Activated CD4-positive, alpha-beta T cell treated with anti-CD3 and anti-CD28 coated beads, Interleukin-2, amount 10 ng/mL, durations not matched to agents 24 days and 14 days (primary cell): ENCODE measurements around the gene GJB3. TPM values are rescaled to one million over a fixed set of nuclear protein-coding genes. Genes with fewer than 3 reads are reported as not detected.

Experiments
- DNase-seq: peaks from one replicate; pipeline ENCODE4 v3.0.0; 2022
- H3K27ac Mint-ChIP-seq: one replicate; pipeline ENCODE4 v1.8.0; 2022; ENCODE audit warnings: mild to moderate bottlenecking, mixed read lengths
- H3K27me3 Mint-ChIP-seq: one replicate; pipeline ENCODE4 v1.8.0; 2022; ENCODE audit warnings: mixed read lengths
- H3K36me3 Mint-ChIP-seq: one replicate; pipeline ENCODE4 v1.8.0; 2022; ENCODE audit warnings: low read depth, mild to moderate bottlenecking, mixed read lengths
- H3K4me1 Mint-ChIP-seq: one replicate; pipeline ENCODE4 v1.8.0; 2021; ENCODE audit warnings: mixed read lengths
- H3K4me3 Mint-ChIP-seq: one replicate; pipeline ENCODE4 v1.8.0; 2022; ENCODE audit warnings: mild to moderate bottlenecking, moderate library complexity, mixed read lengths
- H3K9me3 Mint-ChIP-seq: one replicate; pipeline ENCODE4 v1.8.0; 2021; ENCODE audit warnings: mixed read lengths
- intact Hi-C: fragments of 100-400 bp; cut with micrococcal nuclease; formaldehyde crosslinking; loops from one replicate; pipeline ENCODE4 v1.15.1; 2023
- total RNA-seq: library from RNA; stranded (reverse); gene quantifications from 2 replicates; pipeline ENCODE4 v1.2.3, GENCODE V29; 2022

The GJB3 gene
- total RNA-seq, 1 donor from 2014 or later = not detected

- Mint-ChIP-seq H3K36me3 (no peaks in the 10 kb centered on the region), H3K4me1 (no peaks in the 10 kb centered on the region), H3K27me3 (no peaks in the 10 kb centered on the region), H3K4me3 (no peak overlapping the region), H3K9me3 (no peaks in the 10 kb centered on the region), H3K27ac (no peak overlapping the region)
- no peak for DNase-seq
- intact Hi-C loops = no loop called here
Measured at GRCh38 chr1:34749992-34750391, 31.0 kb upstream of the GJB3 start.

DNA sequence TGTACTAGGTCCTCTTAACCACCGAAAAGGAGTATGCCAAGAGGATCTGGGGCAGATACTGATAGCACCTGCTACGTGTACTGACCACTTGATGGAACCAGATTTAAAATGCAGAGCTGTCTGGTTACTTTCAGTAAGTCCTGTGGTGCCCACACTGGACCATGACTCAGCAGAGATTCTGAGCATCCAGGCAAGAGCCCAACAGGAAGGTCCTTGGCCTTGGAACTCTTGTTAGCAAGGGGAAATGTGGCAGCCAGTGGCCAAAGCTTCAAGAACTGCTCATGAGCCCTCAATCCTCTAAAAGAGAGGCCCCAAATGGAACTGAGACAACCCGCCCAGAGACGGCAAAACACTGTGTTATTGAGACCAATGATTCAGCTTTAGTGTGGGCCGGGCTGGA is 30.4 kb upstream of the GJB3 start:
- no peak for DNase-seq
- intact Hi-C loops = no loop called here
- H3K27ac Mint-ChIP-seq = no peak overlapping the region

GRCh38 chr1:34753163-34753562 is 27.9 kb upstream of the GJB3 start:
- Mint-ChIP-seq H3K27ac (no peak overlapping the region), H3K4me1 (no peaks in the 10 kb centered on the region), H3K27me3 (no peaks in the 10 kb centered on the region)

More for the DNA sequence above, 30.4 kb upstream of the GJB3 start:
- H3K36me3 Mint-ChIP-seq = no peaks in the 10 kb centered on the region
- no peaks in the 10 kb centered on the region for H3K9me3 Mint-ChIP-seq
- no peaks in the 10 kb centered on the region for H3K27me3 Mint-ChIP-seq
- H3K4me1 Mint-ChIP-seq = no peaks in the 10 kb centered on the region
- no peak overlapping the region for H3K4me3 Mint-ChIP-seq

DNA sequence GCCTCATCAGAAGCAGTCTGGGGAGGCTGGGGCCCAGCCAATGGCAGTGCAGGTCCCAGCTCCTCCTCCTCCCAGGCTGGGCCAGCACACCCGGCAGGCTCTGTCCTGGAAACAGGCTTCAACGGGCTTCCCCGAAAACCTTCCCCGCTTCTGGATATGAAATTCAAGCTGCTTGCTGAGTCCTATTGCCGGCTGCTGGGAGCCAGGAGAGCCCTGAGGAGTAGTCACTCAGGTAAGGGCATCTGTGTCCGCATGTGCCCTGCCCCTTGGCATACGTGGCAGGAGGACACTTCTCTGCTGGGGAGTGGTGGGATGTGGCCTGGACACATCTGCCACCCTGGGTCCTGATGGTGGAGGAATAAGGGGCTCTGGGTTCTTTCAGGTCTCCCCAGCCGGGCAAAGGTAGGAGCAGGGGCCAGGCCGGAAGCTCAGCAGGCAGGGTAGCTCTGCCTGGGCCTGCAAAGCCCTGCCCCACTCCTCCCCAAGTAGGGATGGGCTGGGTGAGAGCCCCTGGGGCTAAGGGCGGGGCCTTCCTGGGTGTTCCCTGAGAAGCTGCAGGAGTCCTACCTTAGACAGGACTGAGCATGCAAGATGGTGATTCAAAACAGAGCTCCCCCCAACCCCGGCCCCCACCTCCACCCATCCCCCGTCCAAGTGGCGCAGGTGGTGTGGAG is 25.9 kb upstream of the GJB3 start, which contains the start of gene GJB5:
GJB5 (plus strand) TSS at position 84 of the 674 bp plus-strand sequence. CDS start 2,284 bp downstream, outside the sequence.
- DNase-seq = no peak
- intact Hi-C loops = no loop called here
- H3K36me3 Mint-ChIP-seq = no peaks in the 10 kb centered on the region
- no peaks in the 10 kb centered on the region for H3K9me3 Mint-ChIP-seq
- H3K27ac Mint-ChIP-seq = no peak within 1 kb of the TSS
- no peak within 1 kb of the TSS for H3K4me3 Mint-ChIP-seq
- H3K4me1 Mint-ChIP-seq = no peaks in the 10 kb centered on the region
- no peaks in the 10 kb centered on the region for H3K27me3 Mint-ChIP-seq

More at GRCh38 chr1:34753163-34753562, 27.9 kb upstream of the GJB3 start:
- no peaks in the 10 kb centered on the region for H3K9me3 Mint-ChIP-seq
- no peak for DNase-seq
- no peak overlapping the region for H3K4me3 Mint-ChIP-seq
- intact Hi-C loops = no loop called here
- no peaks in the 10 kb centered on the region for H3K36me3 Mint-ChIP-seq

- no peak for DNase-seq
- H3K4me3 Mint-ChIP-seq = no peak overlapping the region
- H3K36me3 Mint-ChIP-seq = no peaks in the 10 kb centered on the region
- intact Hi-C loops = no loop called here
- H3K27me3 Mint-ChIP-seq = no peaks in the 10 kb centered on the region
- H3K9me3 Mint-ChIP-seq = no peaks in the 10 kb centered on the region
- H3K27ac Mint-ChIP-seq = no peak overlapping the region
- no peaks in the 10 kb centered on the region for H3K4me1 Mint-ChIP-seq
Measured at GRCh38 chr1:34755961-34756360, 25.1 kb upstream of the GJB3 start.

- Mint-ChIP-seq H3K27me3 (no peaks in the 10 kb centered on the region), H3K4me1 (no peaks in the 10 kb centered on the region), H3K36me3 (no peaks in the 10 kb centered on the region), H3K9me3 (no peaks in the 10 kb centered on the region), H3K4me3 (no peak overlapping the region), H3K27ac (no peak overlapping the region)
- no peak for DNase-seq
- intact Hi-C loops = no loop called here
Measured at GRCh38 chr1:34757386-34757785, 23.6 kb upstream of the GJB3 start.

- H3K36me3 Mint-ChIP-seq = no peaks in the 10 kb centered on the region
- no peak overlapping the region for H3K4me3 Mint-ChIP-seq
- no peaks in the 10 kb centered on the region for H3K9me3 Mint-ChIP-seq
- intact Hi-C loops = no loop called here
- no peak for DNase-seq
- no peaks in the 10 kb centered on the region for H3K27me3 Mint-ChIP-seq
- no peaks in the 10 kb centered on the region for H3K4me1 Mint-ChIP-seq
- H3K27ac Mint-ChIP-seq = no peak overlapping the region
Measured at GRCh38 chr1:34758751-34759150, 22.3 kb upstream of the GJB3 start.

DNA sequence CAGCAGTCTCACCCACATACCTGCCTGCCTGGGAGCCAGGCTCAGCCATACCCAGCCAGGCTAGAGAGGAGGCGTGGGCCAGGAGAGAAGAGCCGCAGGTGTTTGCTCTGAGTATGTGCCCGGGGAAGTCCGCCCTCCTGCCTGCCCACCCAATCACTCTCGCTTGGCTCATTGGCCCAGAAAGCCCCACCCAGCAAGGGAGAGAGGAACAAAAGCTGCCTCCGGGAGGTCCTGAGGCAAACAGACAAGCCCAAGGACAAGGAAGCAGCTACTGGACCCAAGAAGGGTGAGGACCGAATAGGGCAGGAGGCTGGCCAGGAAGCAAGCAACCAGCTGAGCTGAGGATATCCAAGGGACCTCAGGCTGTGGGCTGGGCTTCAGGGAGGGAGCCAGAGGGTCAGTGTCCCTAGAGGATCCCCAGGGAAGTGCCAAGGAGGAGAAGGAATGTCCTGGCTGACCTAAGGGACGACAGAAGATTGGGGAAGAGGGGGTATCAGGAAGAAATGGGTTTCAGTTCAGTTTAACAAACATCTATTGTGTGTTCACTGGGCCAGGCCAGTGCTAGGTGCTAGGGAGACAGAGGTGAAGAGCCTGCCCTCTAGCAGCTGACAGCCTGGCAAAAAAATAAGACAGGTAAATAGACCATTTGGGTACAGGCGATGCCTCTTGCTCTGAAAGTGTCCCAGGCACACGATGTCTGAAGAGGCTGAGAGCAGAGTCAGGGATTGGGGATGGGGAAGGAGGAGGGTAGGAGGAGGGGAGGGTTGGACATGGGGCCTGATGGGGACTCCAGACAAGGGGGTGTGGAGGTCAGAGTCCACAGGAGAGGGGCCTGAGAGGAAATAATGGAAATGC is 21.3 kb upstream of the GJB3 start, which contains the start of gene GJB4:
GJB4 (plus strand) TSS at position 238 of the 855 bp plus-strand sequence. CDS start 1,515 bp downstream, outside the sequence.
- no peaks in the 10 kb centered on the region for H3K27me3 Mint-ChIP-seq
- H3K4me1 Mint-ChIP-seq = no peaks in the 10 kb centered on the region
- H3K4me3 Mint-ChIP-seq = no peak within 1 kb of the TSS
- no peaks in the 10 kb centered on the region for H3K36me3 Mint-ChIP-seq
- H3K27ac Mint-ChIP-seq = no peak within 1 kb of the TSS
- intact Hi-C loops = no loop called here
- no peak for DNase-seq
- no peaks in the 10 kb centered on the region for H3K9me3 Mint-ChIP-seq

DNA sequence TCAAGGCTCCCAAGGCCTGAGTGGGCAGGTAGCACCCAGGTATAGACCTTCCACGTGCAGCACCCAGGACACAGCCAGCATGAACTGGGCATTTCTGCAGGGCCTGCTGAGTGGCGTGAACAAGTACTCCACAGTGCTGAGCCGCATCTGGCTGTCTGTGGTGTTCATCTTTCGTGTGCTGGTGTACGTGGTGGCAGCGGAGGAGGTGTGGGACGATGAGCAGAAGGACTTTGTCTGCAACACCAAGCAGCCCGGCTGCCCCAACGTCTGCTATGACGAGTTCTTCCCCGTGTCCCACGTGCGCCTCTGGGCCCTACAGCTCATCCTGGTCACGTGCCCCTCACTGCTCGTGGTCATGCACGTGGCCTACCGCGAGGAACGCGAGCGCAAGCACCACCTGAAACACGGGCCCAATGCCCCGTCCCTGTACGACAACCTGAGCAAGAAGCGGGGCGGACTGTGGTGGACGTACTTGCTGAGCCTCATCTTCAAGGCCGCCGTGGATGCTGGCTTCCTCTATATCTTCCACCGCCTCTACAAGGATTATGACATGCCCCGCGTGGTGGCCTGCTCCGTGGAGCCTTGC is 19.7 kb upstream of the GJB3 start:
- DNase-seq = no peak
- Mint-ChIP-seq H3K36me3 (no peaks in the 10 kb centered on the region), H3K27ac (no peak overlapping the region), H3K27me3 (no peaks in the 10 kb centered on the region), H3K4me3 (no peak overlapping the region), H3K9me3 (no peaks in the 10 kb centered on the region), H3K4me1 (no peaks in the 10 kb centered on the region)
- intact Hi-C loops = no loop called here

GRCh38 chr1:34761776-34762307 is 19.2 kb upstream of the GJB3 start:
- Mint-ChIP-seq H3K4me1 (no peaks in the 10 kb centered on the region), H3K36me3 (no peaks in the 10 kb centered on the region)
- intact Hi-C loops = no loop called here

DNA sequence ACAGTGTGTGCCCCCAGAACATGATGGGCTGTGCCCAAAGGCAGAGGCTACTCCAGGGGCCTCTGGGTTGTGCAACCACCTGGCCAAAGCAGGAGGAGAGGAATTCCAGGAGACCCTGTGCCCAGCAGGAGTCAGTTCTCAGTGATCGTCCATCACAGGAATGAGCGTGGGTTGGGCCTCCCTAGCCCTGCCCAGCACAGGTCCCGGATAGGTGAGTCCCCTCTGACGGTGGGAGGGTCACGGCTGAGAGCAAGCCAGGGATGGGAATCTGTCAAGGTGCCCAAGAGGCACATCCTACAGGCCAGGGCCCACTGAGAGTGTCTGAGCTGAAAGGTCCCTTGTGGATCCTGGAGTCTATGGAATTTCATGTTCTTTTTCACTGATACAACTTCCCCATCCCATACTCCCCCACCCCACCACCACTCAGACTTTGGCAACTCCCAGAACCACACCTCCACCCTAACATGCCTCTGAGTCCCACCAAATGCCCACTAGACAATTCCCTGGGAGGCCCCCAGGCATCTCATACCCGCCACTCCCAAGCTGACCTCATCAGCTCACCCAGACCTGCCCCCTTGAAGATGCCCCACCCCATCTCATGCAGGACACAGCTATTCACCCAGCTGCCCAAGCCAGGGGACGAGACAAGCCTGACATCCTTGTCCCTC is 18.4 kb upstream of the GJB3 start:
- DNase-seq = no peak
- intact Hi-C loops = no loop called here
- Mint-ChIP-seq H3K27ac (no peak overlapping the region), H3K4me3 (no peak overlapping the region), H3K27me3 (no peaks in the 10 kb centered on the region), H3K9me3 (no peaks in the 10 kb centered on the region), H3K36me3 (no peaks in the 10 kb centered on the region), H3K4me1 (no peaks in the 10 kb centered on the region)

More at GRCh38 chr1:34761776-34762307, 19.2 kb upstream of the GJB3 start:
- DNase-seq = no peak
- no peaks in the 10 kb centered on the region for H3K9me3 Mint-ChIP-seq
- H3K27ac Mint-ChIP-seq = no peak overlapping the region
- H3K4me3 Mint-ChIP-seq = no peak overlapping the region
- no peaks in the 10 kb centered on the region for H3K27me3 Mint-ChIP-seq

GRCh38 chr1:34763142-34763781 is 17.8 kb upstream of the GJB3 start:
- H3K4me1 Mint-ChIP-seq = no peaks in the 10 kb centered on the region
- no peaks in the 10 kb centered on the region for H3K36me3 Mint-ChIP-seq
- H3K4me3 Mint-ChIP-seq = no peak overlapping the region
- no peaks in the 10 kb centered on the region for H3K27me3 Mint-ChIP-seq
- no peaks in the 10 kb centered on the region for H3K9me3 Mint-ChIP-seq
- no peak overlapping the region for H3K27ac Mint-ChIP-seq
- no peak for DNase-seq
- intact Hi-C loops = no loop called here

DNA sequence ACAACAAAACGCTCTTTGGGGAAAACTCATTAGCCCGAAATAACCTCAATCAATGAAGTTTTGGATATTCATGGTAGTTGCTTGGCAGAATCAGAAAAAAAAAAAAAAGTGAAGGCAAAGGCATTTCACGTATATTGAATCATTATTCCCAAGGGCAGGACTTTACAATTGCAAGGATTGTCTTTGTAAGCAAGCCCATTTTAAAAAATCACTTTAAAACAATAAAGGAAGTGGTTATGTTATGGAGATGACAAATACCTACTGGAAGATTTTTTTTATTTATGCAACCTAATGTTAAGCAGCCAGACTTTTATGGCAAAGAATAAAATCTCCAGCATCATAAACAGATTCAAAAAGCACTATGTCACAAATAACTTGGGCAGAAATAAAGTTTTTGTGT is 12.2 kb upstream of the GJB3 start:
- no peaks in the 10 kb centered on the region for H3K9me3 Mint-ChIP-seq
- H3K27me3 Mint-ChIP-seq = no peaks in the 10 kb centered on the region
- no peaks in the 10 kb centered on the region for H3K36me3 Mint-ChIP-seq
- H3K27ac Mint-ChIP-seq = no peak overlapping the region
- no peak for DNase-seq
- no peaks in the 10 kb centered on the region for H3K4me1 Mint-ChIP-seq
- intact Hi-C loops = no loop called here
- no peak overlapping the region for H3K4me3 Mint-ChIP-seq
